IMR-90 (cell line): ENCODE data around the gene SCN10A. TPM values are rescaled to one million over a fixed set of nuclear protein-coding genes. Genes with fewer than 3 reads are reported as not detected.

Experiments used
- ATAC-seq: fragments of 200-7000 bp; cut with Tn5 transposase; 2 replicates; pipeline ENCODE4 v1.9.1; 2020; ENCODE audit warnings: low read depth, mild to moderate bottlenecking, moderate library complexity
- BruUV-seq: library from RNA; stranded (reverse); fragments of 400-500 nt; replicated peaks from 2 replicates; lab custom pipeline; 2021; lab: Mats Ljungman, UMichigan
- CTCF ChIA-PET: fragments of 300-600 bp; formaldehyde crosslinking; extraction: SDS; loops from one replicate; lab custom pipeline; 2021; ENCODE audit warnings: antibody characterized with exemption; lab: Yijun Ruan, JAX
- POLR2A ChIA-PET: fragments of 300-600 bp; sonication (Branson Sonifier 250); formaldehyde crosslinking; loops from one replicate; lab custom pipeline; 2022; ENCODE audit warnings: antibody characterized with exemption; ENCODE audit not compliant: unreplicated experiment; lab: Charles Lee
- DNase-seq: peaks from one replicate; pipeline ENCODE4 v3.0.0; 2013
- H2AFZ ChIP-seq: replicated peaks from 2 replicates; pipeline ENCODE3; 2013; ENCODE audit warnings: low read length, mild to moderate bottlenecking; ENCODE audit not compliant: poor library complexity
- H2AK5ac ChIP-seq: 2 replicates; pipeline ENCODE4 v1.6.1; 2013; ENCODE audit warnings: low read depth, low read length, inconsistent platforms
- H2AK9ac ChIP-seq: replicated peaks from 2 replicates; pipeline ENCODE3; 2013; ENCODE audit warnings: mild to moderate bottlenecking, low read depth, low read length, moderate library complexity; ENCODE audit not compliant: poor library complexity
- H2BK120ac ChIP-seq: 2 replicates; pipeline ENCODE4 v1.6.1; 2013; ENCODE audit warnings: low read depth, low read length, inconsistent platforms
- H2BK15ac ChIP-seq: 3 replicates; pipeline ENCODE4 v1.6.1; 2013; ENCODE audit warnings: low read depth, low read length, inconsistent platforms
- H2BK20ac ChIP-seq: 2 replicates; pipeline ENCODE4 v1.6.1; 2013; ENCODE audit warnings: low read depth, mild to moderate bottlenecking, inconsistent platforms, low read length, moderate library complexity
- H2BK5ac ChIP-seq: 2 replicates; pipeline ENCODE4 v1.6.1; 2013; ENCODE audit warnings: mild to moderate bottlenecking, low read depth, low read length, inconsistent platforms; ENCODE audit not compliant: poor library complexity, severe bottlenecking
- H3K14ac ChIP-seq: replicated peaks from 2 replicates; pipeline ENCODE4 v1.6.1; 2013; ENCODE audit warnings: low read depth, low read length, inconsistent platforms
- H3K18ac ChIP-seq: 2 replicates; pipeline ENCODE4 v1.6.1; 2013; ENCODE audit warnings: low read depth, low read length, control low read depth
- H3K23ac ChIP-seq: 2 replicates; pipeline ENCODE4 v1.6.1; 2013; ENCODE audit warnings: low read depth, low read length, inconsistent platforms
- H3K27ac ChIP-seq: 2 replicates; pipeline ENCODE4 v1.5.1; 2013; ENCODE audit warnings: mild to moderate bottlenecking, control low read depth, low read length; ENCODE audit not compliant: insufficient read depth
- H3K27me3 ChIP-seq: 2 replicates; pipeline ENCODE4 v1.6.1; 2013; ENCODE audit warnings: low read length; ENCODE audit not compliant: control insufficient read depth, insufficient read depth
- H3K36me3 ChIP-seq: 2 replicates; pipeline ENCODE4 v1.6.1; 2013; ENCODE audit warnings: low read length, mixed read lengths; ENCODE audit not compliant: control insufficient read depth, insufficient read depth
- H3K4ac ChIP-seq: 2 replicates; pipeline ENCODE4 v1.6.1; 2013; ENCODE audit warnings: low read depth, low read length, inconsistent platforms
- H3K4me1 ChIP-seq: 2 replicates; pipeline ENCODE4 v1.6.1; 2013; ENCODE audit warnings: low read length, mixed read lengths; ENCODE audit not compliant: control insufficient read depth, insufficient read depth
- H3K4me2 ChIP-seq: 2 replicates; pipeline ENCODE4 v1.6.1; 2013; ENCODE audit warnings: low read depth, mild to moderate bottlenecking, control low read depth, low read length, moderate library complexity
- H3K4me3 ChIP-seq: 2 replicates; pipeline ENCODE4 v1.5.1; 2013; ENCODE audit warnings: low read depth, mild to moderate bottlenecking, control low read depth, low read length, moderate library complexity; ENCODE audit not compliant: insufficient read depth
- H3K56ac ChIP-seq: 2 replicates; pipeline ENCODE4 v1.6.1; 2013; ENCODE audit warnings: low read length, inconsistent platforms; ENCODE audit not compliant: insufficient read depth; ENCODE audit errors: extremely low read depth
- H3K79me1 ChIP-seq, 2 experiments: 2 replicates each; pipeline ENCODE4 v1.6.1; 2013; ENCODE audit warnings: low read length in 2 of 2, inconsistent platforms in 1 of 2, low read depth in 1 of 2
- H3K9ac ChIP-seq: 2 replicates; pipeline ENCODE4 v1.6.1; 2013; ENCODE audit warnings: low read depth, low read length, control low read depth
- H3K9me1 ChIP-seq: 2 replicates; pipeline ENCODE4 v1.6.1; 2013; ENCODE audit warnings: low read length, inconsistent platforms; ENCODE audit not compliant: insufficient read depth
- H3K9me3 ChIP-seq: 2 replicates; pipeline ENCODE4 v1.6.1; 2013; ENCODE audit warnings: low read length; ENCODE audit not compliant: control insufficient read depth, insufficient read depth
- H4K20me1 ChIP-seq: 2 replicates; pipeline ENCODE4 v1.6.1; 2013; ENCODE audit warnings: low read length, inconsistent platforms; ENCODE audit not compliant: insufficient read depth
- H4K5ac ChIP-seq: 2 replicates; pipeline ENCODE4 v1.6.1; 2013; ENCODE audit warnings: mild to moderate bottlenecking, low read depth, low read length, control low read depth
- H4K8ac ChIP-seq, 2 experiments: 2 replicates each; pipeline ENCODE4 v1.6.1; 2013; ENCODE audit warnings: low read depth in 2 of 2, low read length in 2 of 2, control low read depth in 1 of 2, inconsistent platforms in 1 of 2
- H4K91ac ChIP-seq: 2 replicates; pipeline ENCODE4 v1.6.1; 2013; ENCODE audit warnings: low read depth, low read length, inconsistent platforms; ENCODE audit not compliant: insufficient read depth
- BHLHE40 ChIP-seq: fragments of 150-350 bp; IDR thresholded peaks from 2 replicates; pipeline ENCODE4 v1.6.1; 2016; ENCODE audit warnings: mild to moderate bottlenecking, low read depth, low read length
- CHD1 ChIP-seq: IDR thresholded peaks from 2 replicates; pipeline ENCODE4 v1.6.1; 2012; ENCODE audit warnings: low read depth, low read length, improper control_type of control experiment
- CTCF ChIP-seq: conservative IDR thresholded peaks from 2 replicates; pipeline ENCODE4 v1.5.1; 2012; ENCODE audit warnings: mild to moderate bottlenecking, low read depth, low read length, improper control_type of control experiment
- ELK1 ChIP-seq: fragments of 150-350 bp; IDR thresholded peaks from 2 replicates; pipeline ENCODE4 v1.6.1; 2016; ENCODE audit warnings: low read depth, mild to moderate bottlenecking, low read length, moderate library complexity, borderline replicate concordance
- MAFK ChIP-seq: IDR thresholded peaks from 2 replicates; pipeline ENCODE4 v1.6.1; 2012; ENCODE audit warnings: low read depth, low read length, improper control_type of control experiment
- MAZ ChIP-seq: IDR thresholded peaks from 2 replicates; pipeline ENCODE4 v1.6.1; 2012; ENCODE audit warnings: low read depth, mild to moderate bottlenecking, low read length, improper control_type of control experiment, moderate library complexity, borderline replicate concordance
- MXI1 ChIP-seq: IDR thresholded peaks from 2 replicates; pipeline ENCODE4 v1.6.1; 2012; ENCODE audit warnings: low read depth, mild to moderate bottlenecking, low read length, moderate library complexity, borderline replicate concordance
- NFE2L2 ChIP-seq: fragments of 150-350 bp; IDR thresholded peaks from 2 replicates; pipeline ENCODE4 v1.6.1; 2016; ENCODE audit warnings: low read depth, mild to moderate bottlenecking, low read length
- POLR2A ChIP-seq: IDR thresholded peaks from 2 replicates; pipeline ENCODE4 v1.6.1; 2012; ENCODE audit warnings: mild to moderate bottlenecking, low read depth, low read length
- RAD21 ChIP-seq: IDR thresholded peaks from 2 replicates; pipeline ENCODE4 v1.6.1; 2012; ENCODE audit warnings: low read length, improper control_type of control experiment
- RCOR1 ChIP-seq: IDR thresholded peaks from 2 replicates; pipeline ENCODE4 v1.6.1; 2012; ENCODE audit warnings: mild to moderate bottlenecking, low read length, improper control_type of control experiment; ENCODE audit not compliant: insufficient replicate concordance
- RFX5 ChIP-seq: IDR thresholded peaks from 2 replicates; pipeline ENCODE4 v1.8.0; 2012; ENCODE audit warnings: low read depth, mild to moderate bottlenecking, low read length, moderate library complexity
- SMC3 ChIP-seq: fragments of 150-350 bp; IDR thresholded peaks from 2 replicates; pipeline ENCODE4 v1.6.1; 2016; ENCODE audit warnings: low read depth, mild to moderate bottlenecking, antibody characterized with exemption, low read length, moderate library complexity
- USF2 ChIP-seq: fragments of 150-350 bp; IDR thresholded peaks from 2 replicates; pipeline ENCODE4 v1.6.1; 2017; ENCODE audit warnings: mild to moderate bottlenecking, antibody characterized with exemption, low read length, low read depth
- WGBS, 2 experiments: methylation state at CpG; one replicate each; pipeline versions ENCODE4 v1.1.5 to v1.1.7; 2013; ENCODE audit warnings: missing lambda C conversion rate in 2 of 2; ENCODE audit not compliant: insufficient read length in 1 of 2; ENCODE audit errors: extremely low coverage in 2 of 2; 5-methylcytosine and 5-hydroxymethylcytosine counted together
- dilution Hi-C: fragments of 300-500 bp; cut with HindIII; formaldehyde crosslinking; loops from one replicate; pipeline ENCODE4 v1.14.3; 2018; ENCODE audit warnings: low sequenced_read_pairs; ENCODE audit not compliant: unreplicated experiment
- in situ Hi-C: fragments of 300-500 bp; cut with MboI; formaldehyde crosslinking; loops from 3 replicates; pipeline ENCODE4 v1.14.3; 2019; ENCODE audit warnings: low sequenced_read_pairs, inconsistent platforms, mixed read lengths
- intact Hi-C: fragments of 100-400 bp; cut with micrococcal nuclease; formaldehyde crosslinking; loops from 2 replicates; pipeline ENCODE4 v1.10.0; 2022
- polyA plus RNA-seq, 3 experiments: library from polyadenylated mRNA; depleted of rRNA; stranded (reverse); fragments of >200 nt; gene quantifications; 2 replicates each; pipeline ENCODE4 v1.2.3, GENCODE V29; 2012; ENCODE audit warnings: low replicate concordance in 1 of 3
- total RNA-seq: library from RNA; depleted of rRNA; stranded (reverse); fragments of >200 nt; gene quantifications from 2 replicates; pipeline ENCODE4 v1.2.3, GENCODE V29; 2012

Gene SCN10A
- total and polyA plus RNA-seq, 2 of the 4 experiments (the other 2 are of a cell fraction) = not detected

- intact Hi-C loops = no loop called here
- Histone ChIP-seq H2BK120ac (no peak overlapping the region), H4K91ac (no peak overlapping the region), H4K5ac (no peak overlapping the region), H3K27ac (no peak overlapping the region), H3K23ac (no peak overlapping the region), H2AFZ (no peak overlapping the region), H2AK5ac (no peak overlapping the region), H3K18ac (no peak overlapping the region), H2AK9ac (no peak overlapping the region), H3K9me1 (no peaks in the 10 kb centered on the region), H2BK20ac (no peak overlapping the region), H3K9me3 (no peaks in the 10 kb centered on the region), H3K27me3 (no peaks in the 10 kb centered on the region; the same call in 1 of the 2 replicates), H3K14ac (no peak overlapping the region), H4K8ac (no peak overlapping the region), H3K4ac (no peak overlapping the region), H3K4me2 (no peak overlapping the region), H3K56ac (no peak overlapping the region), H3K36me3 (no peaks in the 10 kb centered on the region), H3K9ac (no peak overlapping the region), H3K4me3 (no peak overlapping the region), H2BK15ac (no peak overlapping the region), H3K4me1 (no peaks in the 10 kb centered on the region), H3K79me1 (no peaks in the 10 kb centered on the region), H4K20me1 (no peaks in the 10 kb centered on the region), H2BK5ac (no peak overlapping the region)
- ChIA-PET CTCF (no interaction called here), POLR2A (no interaction called here)
- TF ChIP-seq MAZ (no peak), ELK1 (no peak), BHLHE40 (no peak), RAD21 (no peak), NFE2L2 (no peak), CHD1 (no peak), RFX5 (no peak), POLR2A (no peak), RCOR1 (no peak), CTCF (no peak), SMC3 (no peak), USF2 (no peak), MXI1 (no peak), MAFK (no peak)
- ATAC-seq (no peak), DNase-seq (no peak)
- in situ Hi-C loops = no loop called here
- BruUV-seq = no TSS peak
- dilution Hi-C loops = no loop called here
- 33% methylated on average over 1 of the region's 1 CpG; no CpG with 5 or more reads in 1 of the 2 experiments for WGBS, 2 experiments
Measured at GRCh38 chr3:38800511-38800910, 15.5 kb downstream of the SCN10A start.
